GM18499 (cell line): ENCODE results near the gene CNPY3.
A peak's percentile ranks its signal among the peaks of the same experiment; 100 is the strongest.
"Not testable (repeated sequence)": the region's sequence is repeated elsewhere in the genome, so short reads cannot be mapped to it uniquely, and the experiment has no call there.

Experiments
- ATAC-seq: cut with Tn5 transposase; IDR thresholded peaks from one replicate; pipeline ENCODE4 v1.9.1; 2021; ENCODE audit warnings: moderate number of reproducible peaks; ENCODE audit not compliant: insufficient read depth, unreplicated experiment

CNPY3 gene

GRCh38 chr6:42914546-42914945 is 14.7 kb upstream of the CNPY3 start:
- no peak for ATAC-seq

- no peak for ATAC-seq
These were observed 13.5 kb upstream of the CNPY3 start, which contains the start of gene PTCRA for GRCh38 chr6:42915732-42916131. Gene PTCRA (plus strand): TSS chr6:42916053. CDS start chr6:42916070, 17 bp downstream.

DNA sequence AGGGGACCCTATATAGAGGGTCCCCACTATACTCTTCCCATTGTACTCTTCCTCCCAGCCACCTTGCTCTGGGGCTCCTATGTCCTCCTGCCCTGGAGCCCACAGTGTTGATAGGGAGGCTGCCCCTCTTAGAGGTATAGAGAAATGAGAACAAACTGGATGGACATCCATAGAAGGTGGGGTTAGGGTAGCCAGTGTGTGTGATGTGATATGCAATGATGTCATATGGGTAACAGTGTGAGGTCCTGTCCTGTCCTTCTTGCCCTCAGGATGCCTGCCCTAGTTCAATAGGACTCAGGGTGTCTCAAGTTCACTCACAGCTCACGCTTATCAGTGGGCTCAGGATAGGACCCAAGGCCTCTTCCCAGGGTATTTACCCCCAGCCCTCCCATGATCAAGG is 13.0 kb upstream of the CNPY3 start:
- no peak for ATAC-seq

DNA sequence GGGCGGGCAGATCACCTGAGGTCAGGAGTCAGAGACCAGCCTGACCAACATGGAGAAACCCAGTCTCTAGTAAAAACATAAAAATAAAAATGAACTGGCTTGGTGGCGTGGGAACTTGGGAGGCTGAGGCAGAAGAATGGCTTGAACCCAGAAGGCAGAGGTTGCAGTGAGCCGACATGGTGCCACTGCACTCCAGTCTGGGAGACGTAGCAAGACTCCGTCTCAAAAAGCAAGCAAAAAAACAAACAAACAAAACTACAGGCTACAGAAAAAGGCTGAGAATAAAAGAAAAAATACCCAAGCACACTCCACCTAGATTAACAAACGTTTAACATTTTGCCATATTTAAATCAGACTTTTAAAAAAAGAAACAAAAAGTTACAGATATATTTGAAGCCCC is 7.5 kb upstream of the CNPY3 start:
- no peak for ATAC-seq

GRCh38 chr6:42923666-42924065 is 5.6 kb upstream of the CNPY3 start:
- no peak for ATAC-seq

DNA sequence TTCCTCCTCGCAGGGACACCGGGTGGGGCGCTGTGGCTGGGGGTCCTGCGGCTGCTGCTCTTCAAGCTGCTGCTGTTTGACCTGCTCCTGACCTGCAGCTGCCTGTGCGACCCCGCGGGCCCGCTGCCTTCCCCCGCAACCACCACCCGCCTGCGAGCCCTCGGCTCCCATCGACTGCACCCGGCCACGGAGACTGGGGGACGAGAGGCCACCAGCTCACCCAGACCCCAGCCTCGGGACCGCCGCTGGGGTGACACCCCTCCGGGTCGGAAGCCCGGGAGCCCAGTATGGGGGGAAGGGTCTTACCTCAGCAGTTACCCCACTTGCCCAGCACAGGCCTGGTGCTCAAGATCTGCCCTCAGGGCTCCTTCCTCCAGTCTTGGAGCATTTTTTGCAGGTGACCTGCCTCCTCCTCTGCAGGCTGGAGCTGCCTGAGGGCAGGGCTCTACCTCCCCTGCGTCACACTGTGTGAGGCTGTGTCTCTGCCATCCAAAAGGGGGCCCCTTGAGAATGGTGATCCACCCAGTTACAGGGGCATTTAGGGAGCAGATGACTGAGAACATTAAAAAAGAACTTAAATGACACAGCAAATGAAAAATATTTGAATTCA is 3.9 kb upstream of the CNPY3 start:
- no peak for ATAC-seq

DNA sequence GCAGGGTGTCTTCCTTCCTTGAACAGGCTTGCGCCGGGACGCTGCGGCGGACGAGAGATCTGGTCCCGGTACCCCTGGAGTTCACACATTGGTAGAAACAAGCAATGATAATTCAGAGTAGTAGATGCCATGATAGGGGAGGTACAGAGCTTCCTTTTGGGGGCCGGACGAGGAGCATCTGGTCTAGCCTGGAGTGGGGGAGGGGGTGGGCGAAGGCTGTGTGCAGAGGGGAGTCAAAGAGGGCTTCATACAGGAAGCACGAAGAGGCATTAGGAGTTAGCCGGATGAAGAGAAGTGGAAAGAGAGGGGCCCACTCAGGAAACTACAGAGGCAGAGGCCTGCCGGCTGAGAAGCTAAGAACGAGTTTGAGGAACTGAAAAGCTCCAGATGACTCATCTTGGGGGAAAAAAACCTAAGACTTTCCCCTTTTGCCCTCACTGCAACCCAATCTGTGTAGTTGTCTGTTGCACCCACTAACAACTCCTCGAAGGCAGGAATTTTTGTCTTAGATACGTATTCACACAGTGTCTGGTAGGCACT is 611 bp downstream of the CNPY3 start:
- peak; percentile 44 for ATAC-seq

GRCh38 chr6:42932412-42932811 is 3.1 kb downstream of the CNPY3 start:
- no peak for ATAC-seq

GRCh38 chr6:42933205-42933604 is 3.9 kb downstream of the CNPY3 start:
- ATAC-seq: no peak

GRCh38 chr6:42935322-42935721 is 6.0 kb downstream of the CNPY3 start:
- ATAC-seq: no peak

- ATAC-seq: no peak
These were observed 7.1 kb downstream of the CNPY3 start for GRCh38 chr6:42936398-42936797.

DNA sequence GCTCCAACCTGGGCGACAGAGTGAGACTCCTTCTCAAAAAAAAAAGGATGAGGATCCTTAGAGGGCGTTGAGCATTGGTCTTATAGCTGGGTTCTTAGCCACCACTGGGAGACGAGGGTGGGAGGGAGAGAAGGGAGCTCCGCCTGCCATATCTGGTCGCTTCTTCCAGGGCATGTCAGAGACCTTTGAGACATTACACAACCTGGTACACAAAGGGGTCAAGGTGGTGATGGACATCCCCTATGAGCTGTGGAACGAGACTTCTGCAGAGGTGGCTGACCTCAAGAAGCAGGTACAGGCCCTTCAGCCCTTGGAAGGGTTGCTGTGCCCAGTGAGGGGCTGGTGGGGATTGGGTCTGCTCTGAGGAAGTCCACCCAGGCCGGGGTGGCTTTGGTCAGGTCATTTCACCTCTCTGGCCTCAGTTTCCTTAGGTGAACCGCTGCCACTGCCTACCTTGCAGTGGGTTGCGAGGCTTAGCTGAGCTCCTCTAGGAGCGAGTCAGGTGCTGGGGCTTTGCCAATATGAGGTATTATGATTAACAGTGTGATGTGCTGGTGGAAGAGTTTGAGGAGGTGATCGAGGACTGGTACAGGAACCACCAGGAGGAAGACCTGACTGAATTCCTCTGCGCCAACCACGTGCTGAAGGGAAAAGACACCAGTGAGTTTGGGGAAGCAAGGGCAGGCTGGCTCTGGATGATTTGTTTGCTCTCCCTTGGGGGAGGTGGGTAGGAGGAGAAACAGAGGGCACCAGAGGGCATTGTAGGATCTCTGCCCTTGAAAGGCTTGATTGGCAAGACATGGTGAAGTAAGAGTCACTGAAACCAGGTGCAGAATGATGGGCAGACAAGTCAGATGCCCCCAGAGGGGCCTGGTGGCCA is 8.5 kb downstream of the CNPY3 start:
- ATAC-seq: no peak

DNA sequence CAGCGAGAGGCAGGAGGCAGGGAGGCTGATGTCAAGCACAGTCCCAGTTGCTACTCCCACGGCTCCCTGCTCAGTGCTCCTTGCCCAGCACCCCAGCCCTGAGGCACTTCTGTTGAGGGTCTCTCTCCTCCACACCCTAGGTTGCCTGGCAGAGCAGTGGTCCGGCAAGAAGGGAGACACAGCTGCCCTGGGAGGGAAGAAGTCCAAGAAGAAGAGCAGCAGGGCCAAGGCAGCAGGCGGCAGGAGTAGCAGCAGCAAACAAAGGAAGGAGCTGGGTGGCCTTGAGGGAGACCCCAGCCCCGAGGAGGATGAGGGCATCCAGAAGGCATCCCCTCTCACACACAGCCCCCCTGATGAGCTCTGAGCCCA is 9.1 kb downstream of the CNPY3 start:
- ATAC-seq: no peak

DNA sequence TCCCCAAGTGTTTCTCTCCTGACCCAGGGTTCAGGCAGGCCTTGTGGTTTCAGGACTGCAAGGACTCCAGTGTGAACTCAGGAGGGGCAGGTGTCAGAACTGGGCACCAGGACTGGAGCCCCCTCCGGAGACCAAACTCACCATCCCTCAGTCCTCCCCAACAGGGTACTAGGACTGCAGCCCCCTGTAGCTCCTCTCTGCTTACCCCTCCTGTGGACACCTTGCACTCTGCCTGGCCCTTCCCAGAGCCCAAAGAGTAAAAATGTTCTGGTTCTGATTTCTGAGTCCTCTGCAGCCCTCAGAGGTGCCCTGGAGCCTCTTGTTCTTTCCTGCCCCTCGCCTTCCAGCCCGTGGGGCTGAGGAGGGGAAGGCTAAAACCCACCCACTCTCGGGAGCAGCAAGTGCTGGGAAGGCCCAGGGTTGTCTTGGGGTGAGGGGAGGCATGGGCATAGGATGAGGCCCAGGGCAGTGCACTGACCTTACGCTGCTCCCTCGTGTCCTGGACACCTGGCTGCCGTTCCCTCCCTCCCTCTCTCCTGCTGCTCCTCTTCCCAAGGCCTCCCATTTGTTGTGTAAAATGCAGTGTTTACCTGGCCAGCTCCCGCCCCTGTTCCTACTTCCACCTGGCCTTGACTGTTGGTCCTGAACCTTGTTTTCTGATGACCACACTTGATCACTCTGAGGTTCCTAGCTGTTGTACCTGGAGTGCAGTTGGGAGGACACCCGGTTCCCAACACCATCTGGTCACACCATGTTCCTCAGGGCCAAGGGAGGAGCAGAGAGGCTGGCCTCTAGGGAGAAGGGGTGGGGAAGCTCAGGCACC is 9.9 kb downstream of the CNPY3 start:
- no peak for ATAC-seq

DNA sequence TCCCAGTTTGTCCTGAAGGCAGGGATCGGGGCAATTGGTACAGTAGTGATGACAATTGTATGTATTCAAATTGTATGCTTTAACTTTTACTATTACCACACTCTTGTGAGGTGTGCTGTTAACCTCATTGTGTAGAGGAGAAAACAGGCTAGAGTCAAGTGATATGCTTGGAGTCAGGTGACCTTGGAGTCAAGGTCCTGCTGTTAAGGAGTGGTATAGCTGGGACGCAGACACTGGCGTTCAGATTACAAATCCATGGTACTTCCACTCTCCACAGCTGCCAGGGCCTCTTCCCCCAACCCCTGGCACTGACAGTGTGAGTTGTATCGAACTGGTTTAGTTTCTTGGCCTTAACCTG is 10.5 kb downstream of the CNPY3 start:
- no peak for ATAC-seq

DNA sequence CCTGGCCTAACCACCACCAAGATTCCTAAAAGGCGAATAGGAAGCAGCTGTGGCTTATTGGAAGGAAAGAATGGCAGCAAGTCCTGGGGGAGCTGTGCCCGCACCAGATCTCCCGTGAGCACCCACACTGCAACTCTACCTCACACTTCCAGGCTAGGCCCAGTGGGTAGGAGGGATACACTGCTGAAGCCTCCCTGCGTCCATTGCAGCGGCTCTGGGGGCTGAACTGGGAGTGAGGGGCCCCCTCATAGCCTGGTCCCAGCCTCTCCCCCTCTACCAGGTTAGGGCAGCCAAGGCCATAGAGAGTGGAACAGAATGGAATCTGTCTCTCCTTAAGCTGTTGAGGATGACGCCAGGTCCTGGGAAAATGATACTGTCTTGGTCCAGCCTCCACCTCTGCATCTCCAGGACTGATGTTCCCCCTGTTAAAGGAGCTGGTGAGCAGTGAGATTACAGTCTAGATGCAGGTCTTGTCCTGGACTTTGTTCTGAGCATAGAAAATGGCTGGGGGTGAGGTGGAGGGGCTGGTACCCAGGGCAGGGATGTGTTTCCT is 11.3 kb downstream of the CNPY3 start:
- ATAC-seq: no peak

GRCh38 chr6:42941356-42941755 is 12.1 kb downstream of the CNPY3 start:
- ATAC-seq: not testable (repeated sequence)

- ATAC-seq: no peak
These were observed 13.2 kb downstream of the CNPY3 start for GRCh38 chr6:42942444-42942843.

DNA sequence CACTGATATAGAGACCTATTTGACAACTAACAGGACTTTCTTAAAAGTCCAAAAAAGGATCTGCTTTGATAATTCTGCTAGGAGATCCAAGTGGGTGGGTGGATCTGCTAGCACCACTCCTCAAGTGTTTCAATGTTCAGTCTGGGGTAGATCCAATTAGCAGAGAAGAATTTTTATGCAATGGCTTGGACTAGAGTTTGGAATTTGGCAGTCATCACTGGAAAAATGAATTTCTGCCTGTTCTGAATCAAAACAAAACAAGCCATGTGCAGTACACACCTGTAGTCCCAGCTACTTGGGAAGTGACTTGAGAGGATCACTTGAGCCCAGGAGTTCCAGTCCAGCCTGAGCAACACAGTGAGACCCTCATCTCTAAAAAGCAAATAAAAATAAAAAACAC is 18.7 kb downstream of the CNPY3 start:
- no peak for ATAC-seq

DNA sequence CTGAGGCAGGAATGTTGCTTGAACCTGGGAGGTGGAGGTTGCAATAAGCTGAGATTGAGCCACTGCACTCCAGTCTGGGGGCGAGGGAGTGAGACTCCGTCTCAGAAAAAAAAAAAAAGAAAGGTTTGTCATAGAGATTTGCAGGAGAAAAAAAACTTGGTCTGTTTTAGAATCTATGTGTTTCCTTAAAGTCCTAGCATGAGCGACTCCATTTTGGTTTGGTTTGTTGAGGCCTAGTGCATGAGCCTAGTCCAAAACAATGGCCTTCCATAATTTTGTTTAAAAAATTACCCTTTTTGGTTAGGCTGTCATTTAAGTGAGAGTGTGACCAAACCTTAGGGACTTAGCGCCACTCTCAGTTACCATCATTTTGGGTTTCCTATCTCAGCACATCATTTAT is 23.1 kb downstream of the CNPY3 start:
- no peak for ATAC-seq

DNA sequence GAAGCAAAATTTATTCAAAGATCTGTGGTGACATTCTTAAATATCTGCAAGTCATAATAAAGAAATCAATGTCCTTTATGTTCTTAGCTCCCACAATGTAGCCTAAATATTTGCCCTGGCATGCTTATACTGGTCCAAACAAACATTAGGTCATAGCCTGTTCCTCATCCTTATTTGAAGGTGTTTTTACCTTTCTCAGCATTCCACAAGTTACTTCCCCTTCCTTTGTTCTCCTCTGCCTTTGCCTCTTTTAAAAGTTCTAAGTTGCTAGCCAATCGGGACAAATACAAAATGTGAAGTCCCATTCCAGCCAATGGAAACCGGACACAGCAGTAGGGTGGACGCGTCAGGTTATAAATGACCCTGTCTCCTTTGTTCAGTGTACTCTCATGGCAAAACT is 25.1 kb downstream of the CNPY3 start:
- ATAC-seq: not testable (repeated sequence)
